DND-41 (cell line): ENCODE data around the gene NCAM2.

Experiments
- CTCF ChIP-seq: IDR thresholded peaks from 2 replicates; pipeline ENCODE4 v1.5.1; 2012; ENCODE audit warnings: borderline replicate concordance, low read length, moderate library complexity, mild to moderate bottlenecking; ENCODE audit not compliant: poor library complexity, severe bottlenecking; ENCODE audit errors: extremely low read depth
- EZH2 ChIP-seq: IDR thresholded peaks from 3 replicates; pipeline ENCODE4 v1.6.1; 2012; ENCODE audit warnings: borderline replicate concordance, low read depth, mild to moderate bottlenecking, moderate library complexity, low read length, inconsistent platforms; ENCODE audit not compliant: severe bottlenecking

- TF ChIP-seq CTCF, result no peak
- no peak for TF ChIP-seq EZH2
These were observed 177.7 kb downstream of the NCAM2 start for GRCh38 chr21:21175798-21176334.
